Adrenal gland (tissue), 19 donors: Measurements from ENCODE around the gene TXLNG. TPM values are rescaled to one million over a fixed set of nuclear protein-coding genes. Genes with fewer than 3 reads are reported as not detected.

ENCODE experiments used
- DNase-seq, 7 donors: peaks; one replicate each; pipeline ENCODE4 v3.0.0-alpha.2; 2019 to 2020
- H3K27ac ChIP-seq, 5 donors: fragments of 200-600 bp; sonication (generic) in 4 of 5; 1 replicate in 3 of 5; 2 replicates in 2 of 5; pipeline versions ENCODE4 v1.5.1 to v1.8.0; 2016 to 2020; ENCODE audit warnings: mild to moderate bottlenecking in 1 of 5
- H3K27me3 ChIP-seq: fragments of 200-600 bp; 2 replicates; pipeline ENCODE4 v1.8.0; 2021
- H3K36me3 ChIP-seq, 2 donors: fragments of 200-600 bp; replicated peaks in 1 of 2; 1 replicate in 1 of 2; 2 replicates in 1 of 2; pipeline versions ENCODE4 v1.5.1 to v1.8.0; 2018 to 2022
- H3K4me1 ChIP-seq, 2 donors: fragments of 200-600 bp; replicated peaks in 1 of 2; 1 replicate in 1 of 2; 2 replicates in 1 of 2; pipeline versions ENCODE4 v1.5.1 to v1.8.0; 2018 to 2021
- H3K4me3 ChIP-seq, 4 donors: fragments of 200-600 bp; sonication (generic) in 3 of 4; one replicate each; pipeline ENCODE4 v1.5.1; 2016 to 2018
- H3K9me3 ChIP-seq, 3 donors: fragments of 200-600 bp; sonication (generic) in 1 of 3; replicated peaks in 1 of 3; 1 replicate in 2 of 3; 2 replicates in 1 of 3; pipeline versions ENCODE4 v1.5.1 to v1.8.0; 2016 to 2021
- CTCF ChIP-seq, 6 experiments: fragments of 450-650 bp in 4 of 6; fragments of 200-600 bp in 2 of 6; sonication (generic) in 1 of 6; IDR thresholded peaks; 1 replicate in 5 of 6; 2 replicates in 1 of 6; pipeline versions ENCODE4 v1.5.1 to v1.8.0; 2016 to 2021; ENCODE audit warnings: antibody characterized with exemption in 6 of 6, mild to moderate bottlenecking in 2 of 6, moderate library complexity in 1 of 6
- POLR2A ChIP-seq, 2 donors: fragments of 450-650 bp; IDR thresholded peaks; one replicate each; pipeline ENCODE4 v1.6.1; 2017; ENCODE audit warnings: antibody characterized with exemption in 2 of 2, mild to moderate bottlenecking in 2 of 2, moderate library complexity in 1 of 2
- WGBS, 4 donors: extraction: QIAGEN DNeasy Blood & Tissue Kit in 2 of 4; methylation state at CpG; one replicate each; pipeline versions ENCODE4 v1.1.5 to v1.1.7; 2013 to 2017; 5-methylcytosine and 5-hydroxymethylcytosine counted together
- intact Hi-C, 2 donors: fragments of 100-400 bp; cut with DNase I; formaldehyde crosslinking; loops; one replicate each; pipeline versions ENCODE4 v1.14.1 to v1.15.0; 2022 to 2023
- long read RNA-seq, 10 donors: library from polyadenylated mRNA in 3 of 10; unstranded in 2 of 10; stranded (forward) in 1 of 10; transcript quantifications; one replicate each; pipeline ENCODE4 v2.0.0 and lab custom pipeline, GENCODE V29; 2021 to 2026
- polyA plus RNA-seq, 3 donors: library from polyadenylated mRNA; stranded (reverse); fragments of 200-250 nt in 2 of 3; fragments of 350-450 nt in 1 of 3; fragmentation: Illumina TruSeq in 1 of 3; extraction: RNeasy Lipid Tissue Mini Kit (QIAGEN cat#74804) in 1 of 3; gene quantifications; one replicate each; pipeline ENCODE4 v1.2.3, GENCODE V29; 2013 to 2014
- total RNA-seq, 9 donors: library from RNA; depleted of rRNA in 4 of 9; stranded (reverse); fragments of >200 nt in 4 of 9; fragments of 120-200 nt in 1 of 9; fragmentation: NEBNext Ultra II Directional in 1 of 9; extraction: Animal tissue kit (Norgen Biotek cat#: 25700) in 1 of 9; gene quantifications; one replicate each; pipeline versions ENCODE4 v1.1.0 to v1.2.4, GENCODE V29; 2013 to 2023
- donor health status: healthy with polysubstance abuse.
- donor health status: Bipolar disorder and iron deficiency.
- donor health status: DM: yes; HTN: yes; CAD: no.
- donor health status: DM: no; HTN: no; CAD: no.
- donor health status: DM: no; HTN: no; CAD: no.
- donor health status: DM: yes; HTN: yes; CAD: no.

TXLNG gene
- total RNA-seq, result 10 to 100 TPM; 15.4 to 33.2 (median 22.1) TPM
- 10 to 100 TPM; 18.2 to 29.5 (median 27.0) TPM for polyA plus RNA-seq
- long read RNA-seq, donor 1, full-length matches to known transcripts, result 1 of 84 reads
- long read RNA-seq, donor 1, partial matches to known transcripts, result 68 of 84 reads
- long read RNA-seq, donor 1, other reads (novel, unspliced or antisense), result 15 of 84 reads
- long read RNA-seq, donor 2, partial matches to known transcripts, result 656 of 674 reads
- long read RNA-seq, donor 2, other reads (novel, unspliced or antisense), result 18 of 674 reads
- long read RNA-seq, donor 3, partial matches to known transcripts, result 1,152 of 1,214 reads
- long read RNA-seq, donor 3, other reads (novel, unspliced or antisense), result 62 of 1,214 reads
- long read RNA-seq, donor 4, full-length matches to known transcripts, result 4 of 24 reads
- long read RNA-seq, donor 4, partial matches to known transcripts, result 15 of 24 reads
- long read RNA-seq, donor 4, other reads (novel, unspliced or antisense), result 5 of 24 reads
- long read RNA-seq, donor 5, full-length matches to known transcripts, result 28 of 35 reads
- long read RNA-seq, donor 5, partial matches to known transcripts, result 2 of 35 reads
- long read RNA-seq, donor 5, other reads (novel, unspliced or antisense), result 5 of 35 reads
- long read RNA-seq, donor 6, full-length matches to known transcripts, result 4 of 23 reads
- long read RNA-seq, donor 6, partial matches to known transcripts, result 17 of 23 reads
- long read RNA-seq, donor 6, other reads (novel, unspliced or antisense), result 2 of 23 reads
- long read RNA-seq, donor 7, partial matches to known transcripts, result 425 of 545 reads
- long read RNA-seq, donor 7, other reads (novel, unspliced or antisense), result 120 of 545 reads
- long read RNA-seq, donor 8, full-length matches to known transcripts, result 1 of 1,316 reads
- long read RNA-seq, donor 8, partial matches to known transcripts, result 1,252 of 1,316 reads
- long read RNA-seq, donor 8, other reads (novel, unspliced or antisense), result 63 of 1,316 reads
- long read RNA-seq, donor 9, partial matches to known transcripts, result 10 of 10 reads
- long read RNA-seq, donor 9, other reads (novel, unspliced or antisense), result 0 of 10 reads
- long read RNA-seq, donor 10, full-length matches to known transcripts, result 1 of 696 reads
- long read RNA-seq, donor 10, partial matches to known transcripts, result 667 of 696 reads
- long read RNA-seq, donor 10, other reads (novel, unspliced or antisense), result 28 of 696 reads

GRCh38 chrX:16786139-16786790, at the start of gene TXLNG:
Gene TXLNG, plus strand, starts transcription at chrX:16786466. Its CDS starts 22 bp downstream, at chrX:16786488.
- Histone ChIP-seq H3K27me3 (no peaks in the 10 kb centered on the region), H3K4me3 (peak within 1 kb of the TSS in 3 of 4 donors; percentile 33 to 89 (median 65)), H3K4me1 (peaks cover 8 to 28% of the 10 kb centered on the region in 2 donors), H3K27ac (peak within 1 kb of the TSS; percentile 60 to 93 (median 87)), H3K9me3 (no peaks in the 10 kb centered on the region), H3K36me3 (no peaks in the 10 kb centered on the region)
- DNase-seq, result peak; percentile 97 to 100 (median 100)
- intact Hi-C loops, result no loop called here
- TF ChIP-seq CTCF (IDR thresholded peaks at IDR 0.05) (no peak), POLR2A (IDR thresholded peaks at IDR 0.05) (peak; percentile 88 to 96)
- WGBS, 4 donors, result 0% methylated on average over 9 to 59 of the region's 59 CpGs

- Histone ChIP-seq H3K36me3 (peaks cover 0 to 35% of the 10 kb centered on the region in 2 donors), H3K4me1 (no peaks in the 10 kb centered on the region), H3K27me3 (no peaks in the 10 kb centered on the region), H3K4me3 (no peak overlapping the region), H3K27ac (no peak overlapping the region), H3K9me3 (no peaks in the 10 kb centered on the region)
- no peak for DNase-seq
- TF ChIP-seq POLR2A (IDR thresholded peaks at IDR 0.05), result no peak
- no peak for TF ChIP-seq CTCF (IDR thresholded peaks at IDR 0.05)
- intact Hi-C loops, result no loop called here
- 75 to 99% (median 95%) methylated on average over 5 of the region's 5 CpGs for WGBS, 4 donors
Measured at GRCh38 chrX:16737024-16737423, 49.2 kb upstream of the TXLNG start.

GRCh38 chrX:16739574-16739973, 46.7 kb upstream of the TXLNG start:
- TF ChIP-seq CTCF (IDR thresholded peaks at IDR 0.05), result no peak
- no peak for TF ChIP-seq POLR2A (IDR thresholded peaks at IDR 0.05)
- H3K4me1 ChIP-seq, result peaks cover 0 to 3% of the 10 kb centered on the region in 2 donors
- WGBS, 4 donors, result 58 to 78% (median 73%) methylated on average over 6 of the region's 6 CpGs
- no peak overlapping the region for H3K4me3 ChIP-seq
- H3K27ac ChIP-seq, result no peak overlapping the region
- peak in 1 of 7 donors; percentile 6 for DNase-seq
- H3K27me3 ChIP-seq, result no peaks in the 10 kb centered on the region
- H3K9me3 ChIP-seq, result no peaks in the 10 kb centered on the region
- H3K36me3 ChIP-seq, result peaks cover 0 to 49% of the 10 kb centered on the region in 2 donors
- intact Hi-C loops, result no loop called here
